Hippocampal formation (tissue), 2 donors: ENCODE measurements around the gene KCNAB2.

ENCODE experiments used
- DNase-seq, 2 donors: peaks; one replicate each; lab custom pipeline; 2025; lab: John Stamatoyannopoulos, UW

KCNAB2 gene

DNA sequence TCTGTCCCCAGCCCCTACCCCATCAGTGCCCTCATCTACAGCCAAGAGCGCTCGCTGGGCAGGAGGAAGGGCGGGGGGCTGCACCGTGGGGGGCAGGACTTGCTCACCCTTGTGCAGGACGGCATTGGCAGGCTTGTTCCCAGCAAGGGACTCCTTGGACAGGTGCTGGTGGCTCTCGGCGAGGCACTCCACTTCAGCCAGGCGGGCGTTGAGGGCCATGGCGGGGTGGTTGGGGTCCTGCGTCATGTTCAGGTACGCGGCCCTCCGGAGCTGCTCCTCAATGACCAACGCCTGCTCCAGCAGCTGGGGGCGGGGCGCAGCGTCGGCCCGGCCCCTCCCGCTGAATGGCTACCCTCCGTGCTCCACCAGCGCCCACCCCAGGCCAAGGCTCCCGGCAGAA lies 64.0 kb downstream of the KCNAB2 start:
- DNase-seq, result no peak

DNA sequence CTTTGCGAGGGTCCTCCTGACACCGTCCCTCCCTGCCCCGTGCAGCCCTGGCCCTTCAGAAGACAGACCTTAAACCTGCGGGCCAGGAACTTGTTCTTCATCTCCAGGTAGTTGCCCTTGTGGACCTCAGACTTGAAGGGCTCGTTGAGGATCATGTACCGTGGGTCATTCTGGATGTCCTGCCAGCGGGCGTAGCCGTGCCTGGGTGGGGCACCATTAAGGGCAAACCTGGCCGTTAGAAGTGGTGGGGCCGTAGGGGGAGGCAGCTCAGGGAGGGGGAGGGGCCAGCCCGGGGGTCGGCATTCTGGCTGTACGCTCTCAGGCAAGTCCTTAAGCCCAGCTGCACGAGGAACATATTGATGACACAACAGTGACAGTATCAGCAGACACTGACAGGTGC lies 64.6 kb downstream of the KCNAB2 start:
- no peak for DNase-seq

- DNase-seq, result no peak
These were observed 65.9 kb downstream of the KCNAB2 start for GRCh38 chr1:6111571-6111970.

GRCh38 chr1:6111991-6112689 lies 66.5 kb downstream of the KCNAB2 start:
- DNase-seq, result no peak

DNA sequence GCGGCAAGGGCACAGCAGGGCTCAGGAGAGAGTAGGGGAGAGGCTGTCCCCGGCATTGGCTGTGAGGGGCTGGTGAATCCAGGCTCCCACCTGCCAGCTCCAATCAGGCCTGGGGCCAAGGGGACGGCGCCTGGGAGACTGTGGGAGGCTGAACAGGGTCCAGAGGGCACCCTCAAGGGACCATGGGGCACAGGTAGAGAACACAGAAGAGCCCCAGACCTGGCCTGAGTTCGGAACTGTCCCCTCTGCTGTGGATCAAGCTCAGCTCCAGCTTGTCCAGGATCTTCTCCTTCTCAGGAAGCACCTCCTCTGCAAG lies 67.0 kb downstream of the KCNAB2 start:
- no peak for DNase-seq

GRCh38 chr1:6113116-6113515 lies 67.4 kb downstream of the KCNAB2 start:
- no peak for DNase-seq

GRCh38 chr1:6113745-6114144 lies 68.1 kb downstream of the KCNAB2 start:
- no peak for DNase-seq

- DNase-seq, result no peak
These were observed 70.4 kb downstream of the KCNAB2 start for GRCh38 chr1:6116137-6116536.

GRCh38 chr1:6117064-6117463 lies 71.4 kb downstream of the KCNAB2 start:
- DNase-seq, result no peak

DNA sequence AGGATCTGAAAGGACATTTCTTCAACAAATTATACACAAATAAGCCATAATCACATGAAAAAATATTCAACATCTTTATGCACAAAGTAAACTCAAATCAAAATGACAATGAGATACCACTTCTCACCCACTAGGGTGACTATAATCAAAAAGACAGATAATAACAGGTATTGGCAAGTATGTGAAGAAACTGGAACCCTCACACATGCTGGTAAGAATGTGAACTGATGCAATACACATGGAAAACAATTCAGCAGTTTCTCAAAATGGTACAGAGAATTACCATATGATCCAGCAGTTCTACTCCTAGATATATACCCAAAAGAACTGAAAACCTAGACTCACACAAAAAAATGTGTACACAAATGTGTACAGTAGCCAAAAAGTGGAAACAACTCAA lies 71.9 kb downstream of the KCNAB2 start:
- DNase-seq, result no peak

DNA sequence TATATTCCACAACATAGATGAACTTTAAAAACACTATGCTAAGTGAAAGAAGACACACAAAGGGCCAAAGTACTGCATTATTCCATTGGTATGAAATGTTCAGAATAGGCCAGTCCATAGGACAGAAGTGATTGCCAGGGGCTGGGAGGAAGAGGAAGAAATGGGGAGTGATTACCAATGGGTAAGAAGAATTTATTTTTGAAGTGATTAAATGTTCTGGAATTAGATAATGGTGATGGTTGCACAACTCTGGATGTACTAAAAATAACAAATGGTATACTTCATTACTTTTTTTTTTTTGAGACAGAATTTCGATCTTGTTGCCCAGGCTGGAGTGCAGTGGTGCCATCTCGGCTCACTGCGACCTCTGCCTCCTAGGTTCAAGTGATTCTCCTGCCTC lies 72.7 kb downstream of the KCNAB2 start:
- no peak for DNase-seq

- no peak for DNase-seq
These were observed 75.3 kb downstream of the KCNAB2 start for GRCh38 chr1:6121021-6121421.

GRCh38 chr1:6121651-6122370 lies 76.1 kb downstream of the KCNAB2 start:
- no peak for DNase-seq

DNA sequence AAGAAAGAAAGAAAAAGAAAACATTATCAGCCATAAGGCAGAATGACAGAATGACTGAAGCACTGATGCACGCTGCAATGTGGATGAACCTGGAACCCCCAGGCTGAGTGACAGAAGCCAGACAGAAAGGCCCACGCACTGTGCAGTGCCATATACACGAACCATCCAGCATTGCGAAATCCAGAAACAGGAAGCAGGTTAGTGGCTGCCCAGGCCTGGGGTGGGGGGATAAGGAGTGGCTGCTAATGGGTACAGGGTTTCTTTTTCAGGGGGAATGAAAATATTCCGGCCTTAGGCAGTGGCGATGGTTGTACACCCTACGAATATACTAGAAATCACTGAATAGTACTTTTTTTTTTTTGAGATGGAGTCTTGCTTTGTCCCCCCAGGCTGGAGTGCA lies 77.4 kb downstream of the KCNAB2 start:
- DNase-seq, result no peak

- no peak for DNase-seq
These were observed 78.1 kb downstream of the KCNAB2 start for GRCh38 chr1:6123816-6124215.

DNA sequence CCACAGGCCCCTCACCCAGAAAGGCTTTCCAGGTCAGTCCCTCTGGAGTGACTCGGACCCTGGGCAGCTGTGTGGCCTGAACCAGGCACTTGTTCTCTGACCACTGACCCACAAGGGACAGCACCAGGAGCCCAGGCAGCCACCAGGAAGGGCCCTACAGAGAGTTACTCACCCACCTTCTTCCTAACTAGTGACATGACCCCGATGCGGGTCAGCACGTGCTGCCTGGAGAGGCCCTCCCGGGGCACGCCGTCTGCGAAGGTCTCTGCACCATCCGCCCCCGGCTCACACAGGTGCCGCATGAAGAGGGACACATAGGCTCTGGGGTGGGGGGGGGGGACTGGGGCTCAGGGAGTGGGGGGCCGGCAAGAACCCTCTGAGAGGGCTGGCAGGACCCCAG lies 78.7 kb downstream of the KCNAB2 start:
- no peak for DNase-seq

DNA sequence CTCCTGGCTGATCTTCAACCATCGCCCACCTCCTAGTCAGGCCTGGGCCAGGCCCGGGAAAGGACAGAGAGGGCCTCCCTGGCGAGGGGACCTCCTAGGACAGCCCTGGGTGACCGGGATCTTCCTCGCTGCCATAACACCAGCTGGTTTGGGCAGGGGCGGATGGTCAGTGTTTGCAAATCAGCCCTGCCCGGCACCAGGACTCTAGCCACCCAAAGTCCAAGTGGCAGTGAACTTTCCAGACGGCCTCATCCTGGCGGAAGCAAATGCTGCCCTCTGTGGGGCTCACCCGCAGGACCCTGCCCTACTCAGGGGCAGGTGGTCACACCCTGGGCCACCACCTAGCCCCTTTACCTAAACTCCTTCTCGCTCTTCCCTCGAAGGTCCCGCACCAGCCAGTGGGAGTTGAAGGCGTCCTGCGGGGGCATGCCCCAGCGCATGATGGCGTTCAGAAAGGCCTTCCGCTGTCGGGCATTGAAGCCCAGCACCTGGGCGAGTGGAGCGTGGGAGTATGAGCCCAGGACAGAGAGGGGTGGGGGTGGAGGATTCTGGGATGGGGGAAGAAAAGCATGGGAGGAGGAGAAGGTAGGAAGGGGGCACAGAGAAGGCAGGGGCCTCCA lies 79.2 kb downstream of the KCNAB2 start:
- DNase-seq, result no peak

- DNase-seq, result no peak
These were observed 79.7 kb downstream of the KCNAB2 start for GRCh38 chr1:6125366-6125765.

GRCh38 chr1:6126028-6126427 lies 80.3 kb downstream of the KCNAB2 start:
- no peak for DNase-seq

- DNase-seq, result no peak
These were observed 80.9 kb downstream of the KCNAB2 start for GRCh38 chr1:6126521-6127067.

DNA sequence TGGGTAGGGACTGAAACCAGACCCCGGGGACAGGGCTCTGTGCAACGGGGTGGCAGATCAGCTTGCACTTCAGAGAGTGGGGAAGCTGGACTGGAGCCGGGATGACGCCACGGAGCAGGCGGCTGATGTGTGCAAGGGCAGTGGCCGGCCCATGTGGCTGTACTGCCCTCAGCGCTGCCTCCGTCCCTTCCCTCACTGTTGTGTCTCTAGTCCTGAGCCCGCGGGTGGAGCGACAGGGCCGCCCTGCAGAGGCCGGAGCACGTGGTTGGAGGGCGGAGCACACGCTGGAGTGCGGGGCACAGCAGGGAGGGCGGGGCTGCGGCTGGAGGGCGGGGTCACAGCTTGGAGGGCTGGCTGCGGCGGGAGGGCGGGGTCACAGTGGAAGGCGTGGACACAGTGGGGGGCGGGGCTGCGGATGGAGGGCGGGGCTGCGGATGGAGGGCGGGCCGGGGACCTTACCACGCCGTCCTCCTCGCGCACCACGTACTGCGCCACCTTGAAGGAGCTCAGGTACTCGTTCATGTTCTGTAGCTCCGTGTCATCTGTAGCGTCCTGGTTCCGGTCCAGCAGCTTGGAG lies 82.0 kb downstream of the KCNAB2 start:
- DNase-seq, result no peak

DNA sequence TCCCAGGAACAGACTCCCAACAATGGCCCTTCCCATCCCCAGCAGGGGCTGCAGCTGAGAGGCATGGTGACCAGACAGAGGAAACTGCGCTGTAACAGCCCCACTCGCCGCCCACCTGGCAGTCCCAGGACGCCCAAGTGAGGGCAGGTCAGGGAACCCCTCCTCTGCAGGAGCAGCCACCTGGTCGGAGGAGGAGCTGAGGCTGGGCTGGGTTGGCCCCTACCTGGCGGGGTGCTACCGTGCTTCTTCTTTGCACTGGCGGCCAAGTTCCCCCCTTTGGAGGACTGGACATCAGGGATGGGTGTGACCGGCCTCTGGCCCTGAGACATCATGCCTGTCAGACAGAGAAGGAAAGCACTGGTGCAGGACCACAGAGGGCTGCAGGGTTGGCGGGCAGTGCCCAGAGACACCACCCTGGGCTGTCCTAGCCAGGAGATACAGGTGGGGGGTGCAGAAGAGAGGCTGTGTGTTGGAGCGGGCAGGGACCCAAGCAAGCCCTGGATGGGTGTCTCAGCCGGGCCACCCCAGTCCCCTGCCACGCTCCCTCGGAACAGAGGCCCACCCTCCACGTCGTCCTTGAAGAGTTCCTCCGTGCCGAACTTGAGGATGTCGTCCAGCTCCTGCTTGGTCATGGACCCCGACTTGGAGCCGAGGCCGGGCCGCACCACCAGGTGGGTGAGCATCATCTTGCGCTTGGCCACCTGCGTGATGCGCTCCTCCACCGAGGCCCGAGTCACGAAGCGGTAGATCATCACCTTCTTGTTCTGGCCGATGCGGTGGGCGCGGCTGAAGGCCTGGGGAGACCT lies 82.8 kb downstream of the KCNAB2 start:
- no peak for DNase-seq
